Measurements from ENCODE around the gene PALM3.
"Not testable (repeated sequence)": the region's sequence is repeated elsewhere in the genome, so short reads cannot be mapped to it uniquely, and the experiment has no call there.

PALM3 gene

DNA sequence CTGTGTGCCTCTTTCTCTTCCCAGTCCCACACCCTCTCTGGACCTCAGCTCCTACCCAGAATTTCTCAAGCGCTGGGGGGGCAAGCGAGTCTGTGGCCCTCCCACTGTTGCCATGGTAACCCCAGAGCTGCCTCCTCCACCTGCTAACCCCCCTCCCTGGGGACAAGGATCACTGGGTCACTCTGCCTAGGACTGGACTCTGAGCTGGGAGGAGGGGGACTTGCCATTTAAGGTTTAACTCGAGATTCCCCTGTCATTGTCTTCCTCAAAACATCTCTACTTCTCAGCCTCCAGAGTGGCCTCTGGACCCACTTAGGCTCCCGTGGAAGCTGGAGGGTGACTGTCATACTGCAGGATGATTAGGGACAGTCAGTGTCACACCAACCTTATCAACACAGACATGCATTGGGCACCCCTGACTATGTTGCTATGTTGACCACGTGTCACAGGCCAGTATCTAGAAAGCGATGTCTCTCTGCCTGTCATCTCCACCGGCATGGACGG, 2.2 kb downstream of the PALM3 start:
- no peak for DNase-seq (ENCODE audit: low read depth)

DNA sequence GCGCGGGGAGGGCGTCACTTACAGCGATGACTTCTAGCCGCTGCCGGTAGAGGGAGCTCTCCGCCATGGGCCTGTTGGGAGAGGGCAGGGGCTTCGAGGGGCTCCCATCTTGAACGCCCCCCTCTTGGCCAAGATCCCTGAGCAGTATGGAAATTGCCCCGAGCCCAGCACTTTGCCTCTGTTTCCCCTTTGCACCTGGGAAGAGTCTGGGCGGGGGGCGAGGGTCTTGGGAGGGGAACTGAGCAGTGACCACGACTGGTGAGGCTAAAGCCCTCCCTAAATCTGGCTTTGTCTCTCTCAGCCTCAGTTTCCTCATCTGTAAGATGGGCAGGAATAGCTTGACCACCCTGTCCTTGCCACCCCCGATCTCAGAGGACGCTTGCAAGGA, 2.8 kb downstream of the PALM3 start:
- DNase-seq (ENCODE audit: low read depth), result peak; percentile 32

DNA sequence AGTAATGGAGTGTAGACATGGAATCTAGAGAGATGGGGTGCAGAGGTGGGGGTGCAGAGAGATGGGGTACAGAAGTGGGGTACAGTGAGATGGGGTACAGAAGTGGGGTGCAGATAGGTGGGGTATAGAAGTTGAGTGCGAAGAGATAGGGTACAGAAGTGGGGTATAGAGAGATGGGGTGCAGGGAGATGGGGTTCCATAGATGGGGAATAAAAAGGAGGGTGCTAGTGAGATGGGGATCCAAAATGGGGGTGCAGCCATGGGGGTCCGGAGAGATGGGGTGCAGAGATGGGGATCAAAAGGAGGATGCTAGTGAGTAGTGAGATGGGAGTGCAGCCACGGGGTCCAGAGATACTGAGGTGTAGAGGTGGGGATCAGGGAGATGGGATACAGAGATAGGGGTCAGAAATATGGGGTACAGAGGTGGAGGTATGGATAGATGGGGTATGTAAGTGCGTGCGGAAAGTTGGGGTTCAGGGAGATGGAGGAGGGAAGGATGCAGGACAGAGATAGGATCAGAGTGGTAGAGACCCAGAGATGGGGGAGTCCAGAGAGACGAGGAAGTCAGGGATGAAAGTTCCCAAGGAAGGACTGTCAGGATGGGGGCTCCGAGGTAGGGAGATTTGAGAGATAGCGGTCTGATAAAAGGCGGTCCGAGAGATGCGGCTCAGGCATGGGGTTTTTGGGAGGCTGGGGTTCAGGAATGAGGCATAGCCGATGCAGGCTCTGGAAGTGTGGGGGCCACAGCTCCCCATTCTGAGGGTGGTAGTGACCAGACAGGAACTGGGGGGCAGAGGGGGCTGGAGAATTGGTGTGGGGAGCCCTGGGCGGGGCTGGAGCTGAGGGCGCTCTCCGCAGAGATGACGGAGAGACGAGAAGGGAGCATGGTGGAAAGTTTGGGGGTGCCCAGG, 3.4 kb downstream of the PALM3 start:
- DNase-seq (ENCODE audit: low read depth), result no peak

DNA sequence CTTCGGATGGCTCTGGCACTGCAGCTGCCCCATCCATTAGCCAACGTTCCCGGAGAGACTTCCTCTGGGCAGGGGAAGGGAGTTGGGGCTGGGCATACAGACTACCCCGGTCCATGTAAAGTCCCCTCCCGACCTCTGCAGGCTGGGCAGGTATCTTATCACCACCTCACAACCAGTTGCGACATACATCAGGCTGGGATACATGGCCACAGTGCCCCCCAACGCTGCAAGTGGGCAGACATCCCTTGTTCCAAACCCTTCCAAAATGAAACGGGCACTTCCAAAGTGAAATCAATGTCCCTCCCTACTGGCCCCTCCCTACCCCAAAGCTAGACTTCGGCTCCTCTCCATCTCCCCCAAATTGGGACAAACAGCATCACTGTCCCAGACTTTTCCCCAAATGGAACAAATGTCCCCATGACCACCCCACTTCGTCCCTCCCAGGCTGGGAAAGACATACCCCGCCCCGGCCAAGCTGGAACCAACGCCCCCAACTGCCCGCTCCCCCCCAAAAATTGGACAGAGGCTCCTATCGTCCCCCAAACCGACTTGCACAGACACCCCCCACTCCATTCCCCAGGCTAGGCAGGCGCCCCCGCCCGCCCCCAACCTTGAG, 5.0 kb downstream of the PALM3 start:
- no peak for DNase-seq (ENCODE audit: low read depth)

DNA sequence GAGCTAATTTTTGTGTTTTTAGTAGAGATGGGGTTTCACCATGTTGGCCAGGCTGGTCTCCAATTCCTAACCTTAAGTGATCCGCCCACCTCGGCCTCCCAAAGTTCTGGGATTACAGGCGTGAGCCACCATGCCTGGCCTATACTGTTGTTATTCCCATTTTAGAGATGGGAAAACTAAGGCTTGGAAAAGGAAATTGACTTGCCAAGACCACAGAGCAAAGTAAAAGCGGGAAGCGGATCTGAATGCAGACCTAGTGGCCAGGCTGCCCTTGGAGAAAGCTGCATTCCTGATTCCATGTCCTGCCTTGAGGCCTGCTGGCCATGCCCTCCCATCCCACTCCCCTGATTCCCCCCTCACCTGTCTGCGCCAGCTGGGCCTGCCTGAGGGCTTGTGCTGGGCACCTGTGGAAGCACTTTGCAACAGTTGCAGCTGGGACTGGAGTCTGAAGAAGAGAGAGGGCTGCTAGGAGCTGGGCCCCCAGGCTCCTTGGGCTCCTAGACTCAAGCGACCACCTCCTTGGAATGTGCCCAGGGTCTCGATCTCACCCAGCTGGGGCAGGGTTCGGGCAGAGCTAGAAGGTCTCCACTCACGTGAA, 5.7 kb downstream of the PALM3 start:
- DNase-seq (ENCODE audit: low read depth), result no peak

DNA sequence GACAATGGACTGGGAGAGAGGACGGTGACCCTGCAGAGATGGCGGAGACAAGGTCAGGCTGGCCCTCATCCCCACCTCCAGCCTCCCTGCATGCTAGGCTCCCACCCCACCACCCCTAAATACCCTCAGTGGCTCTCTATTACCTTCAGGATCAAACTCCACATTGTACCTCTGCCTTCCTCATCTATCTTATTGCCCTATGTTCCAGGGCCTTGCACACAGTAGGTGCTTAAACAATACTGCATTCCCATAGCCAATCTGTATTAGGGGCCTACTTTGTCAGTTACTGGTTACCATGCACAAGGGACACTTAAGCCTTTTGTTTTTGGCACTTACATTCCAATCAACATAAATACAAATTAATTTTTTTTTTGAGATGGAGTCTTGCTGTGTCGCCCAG, 6.5 kb downstream of the PALM3 start:
- DNase-seq (ENCODE audit: low read depth), result no peak

DNA sequence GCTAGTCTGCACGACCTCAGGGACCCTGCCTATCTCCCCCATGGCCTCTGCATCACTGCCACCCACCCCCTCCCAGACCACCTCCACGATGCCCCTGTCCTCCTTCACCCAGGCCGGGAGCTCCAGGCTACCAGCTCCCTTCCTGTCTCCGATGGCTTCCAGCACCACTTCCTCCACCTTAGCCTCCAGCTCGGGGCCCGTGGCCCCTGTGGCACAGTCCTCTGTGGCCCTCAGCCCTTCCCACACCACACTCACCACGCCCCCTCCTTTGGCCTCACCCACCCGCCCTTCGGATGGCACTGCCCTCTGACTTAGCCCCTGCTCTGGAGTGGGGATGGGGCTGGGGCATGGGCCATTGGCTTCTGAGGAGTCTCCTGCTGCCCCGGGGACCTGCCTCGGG, 7.2 kb downstream of the PALM3 start:
- DNase-seq (ENCODE audit: low read depth), result no peak

DNA sequence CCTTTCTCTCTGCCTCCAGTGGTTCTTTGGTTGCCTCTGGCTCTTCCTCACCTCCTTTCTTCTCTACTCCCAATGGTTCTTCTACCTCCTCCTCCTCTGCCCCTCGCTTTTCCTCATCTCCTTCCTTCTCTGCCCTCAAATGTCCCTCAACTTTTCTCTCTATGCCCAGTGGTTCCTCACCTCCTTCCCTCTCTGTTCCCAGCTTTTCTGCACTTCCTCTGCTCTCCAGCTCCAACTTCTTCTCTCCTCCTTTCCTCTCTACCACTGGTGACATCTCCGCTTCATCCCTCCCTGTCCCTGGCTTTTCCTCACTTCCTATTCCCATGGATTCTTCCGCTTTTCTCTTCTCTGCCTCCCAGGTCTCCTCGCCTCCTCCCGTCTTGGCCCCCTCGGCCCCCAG, 7.8 kb downstream of the PALM3 start:
- DNase-seq (ENCODE audit: low read depth), result no peak

DNA sequence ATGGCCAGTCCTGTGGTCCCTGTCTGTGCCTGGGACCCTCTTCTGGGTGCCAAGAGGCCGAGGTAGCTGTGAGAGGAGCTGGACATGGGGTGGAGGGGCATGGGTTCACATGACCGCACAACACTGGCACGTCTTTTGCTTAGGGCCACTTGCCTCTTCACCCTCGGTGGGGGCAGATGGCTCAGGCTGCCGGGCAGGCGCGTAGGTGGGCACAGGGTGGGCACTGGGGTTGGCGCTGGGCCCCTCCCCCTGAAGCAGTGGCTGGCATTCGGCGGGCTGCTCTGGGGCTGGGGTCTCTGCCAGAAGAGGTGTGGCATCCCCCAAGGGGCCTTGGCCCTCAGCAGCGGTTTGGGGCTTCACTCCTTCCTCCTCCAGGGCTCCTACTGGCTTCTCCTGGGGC, 8.4 kb downstream of the PALM3 start:
- no peak for DNase-seq (ENCODE audit: low read depth)

DNA sequence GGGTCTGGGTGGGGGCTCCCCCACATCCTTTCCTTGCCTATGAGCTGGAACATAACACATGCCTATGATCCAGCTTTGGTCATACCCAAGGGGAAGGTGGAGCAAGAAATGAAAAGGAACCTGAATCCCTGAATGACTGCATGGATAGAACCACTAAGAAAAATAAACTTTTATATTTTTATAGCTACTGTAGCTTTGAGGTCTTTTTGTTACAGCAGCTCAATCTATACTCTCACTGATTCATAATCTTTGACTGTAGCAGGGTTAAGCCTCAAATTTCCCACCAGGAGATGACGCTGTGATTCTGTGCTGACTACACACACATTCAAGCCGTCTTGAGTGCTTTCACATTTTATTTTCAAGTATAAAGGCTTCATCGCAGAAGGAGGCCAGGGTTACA, 8.8 kb downstream of the PALM3 start:
- no peak for DNase-seq (ENCODE audit: low read depth)

DNA sequence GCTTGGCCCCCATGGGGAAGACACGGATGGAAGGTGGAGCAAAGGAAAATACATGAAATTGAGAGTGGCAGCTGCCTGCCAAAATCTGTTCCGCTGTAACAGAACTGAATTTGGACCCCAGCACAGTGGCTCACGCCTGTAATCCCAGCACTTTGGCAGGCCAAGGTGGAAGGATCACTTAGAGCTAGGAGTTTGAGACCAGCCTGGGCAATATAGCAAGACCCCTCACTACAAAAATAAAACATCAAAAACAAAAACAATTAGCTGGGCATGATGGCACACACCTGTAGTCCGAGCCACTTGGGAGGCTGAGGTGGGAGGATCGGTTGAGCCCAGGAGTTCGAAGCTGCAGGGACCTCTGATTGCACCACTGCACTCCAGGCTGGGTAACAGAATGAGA, 9.4 kb downstream of the PALM3 start:
- no peak for DNase-seq (ENCODE audit: low read depth)

DNA sequence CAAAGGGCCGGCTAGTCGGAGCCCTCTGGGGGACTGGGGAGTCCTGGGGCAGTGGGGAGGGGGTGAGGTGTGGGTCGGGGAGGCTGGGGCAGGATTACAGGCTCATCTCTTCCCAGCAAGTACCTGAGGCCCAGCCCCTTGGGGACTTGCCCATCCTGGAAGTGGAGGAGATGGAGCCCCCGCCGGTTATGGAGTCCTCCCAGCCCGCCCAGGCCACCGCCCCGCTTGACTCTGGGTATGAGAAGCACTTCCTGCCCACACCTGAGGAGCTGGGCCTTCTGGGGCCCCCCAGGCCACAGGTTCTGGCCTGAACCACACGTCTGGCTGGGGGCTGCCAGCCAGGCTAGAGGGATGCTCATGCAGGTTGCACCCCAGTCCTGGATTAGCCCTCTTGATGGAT, 9.9 kb downstream of the PALM3 start:
- DNase-seq (ENCODE audit: low read depth), result no peak

DNA sequence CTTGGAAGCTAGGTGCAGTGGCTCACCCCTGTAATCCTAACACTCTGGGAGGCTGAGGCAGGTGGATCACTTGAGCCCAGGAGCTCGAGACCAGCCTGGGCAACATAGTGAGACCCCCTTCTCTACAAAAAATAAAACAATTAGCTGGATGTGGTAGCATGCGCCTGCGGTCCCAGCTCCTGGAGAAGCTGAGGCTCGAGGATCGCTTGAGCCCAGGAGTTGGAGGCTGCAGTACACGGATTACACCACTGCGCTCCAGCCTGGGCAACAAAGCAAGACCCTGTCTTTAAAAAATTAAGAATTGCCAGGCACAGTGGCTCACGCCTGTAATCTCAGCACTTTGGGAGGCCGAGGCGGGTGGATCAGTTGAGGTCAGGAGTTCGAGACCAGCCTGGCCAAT, 10.9 kb downstream of the PALM3 start:
- DNase-seq (ENCODE audit: low read depth), result not testable (repeated sequence)

DNA sequence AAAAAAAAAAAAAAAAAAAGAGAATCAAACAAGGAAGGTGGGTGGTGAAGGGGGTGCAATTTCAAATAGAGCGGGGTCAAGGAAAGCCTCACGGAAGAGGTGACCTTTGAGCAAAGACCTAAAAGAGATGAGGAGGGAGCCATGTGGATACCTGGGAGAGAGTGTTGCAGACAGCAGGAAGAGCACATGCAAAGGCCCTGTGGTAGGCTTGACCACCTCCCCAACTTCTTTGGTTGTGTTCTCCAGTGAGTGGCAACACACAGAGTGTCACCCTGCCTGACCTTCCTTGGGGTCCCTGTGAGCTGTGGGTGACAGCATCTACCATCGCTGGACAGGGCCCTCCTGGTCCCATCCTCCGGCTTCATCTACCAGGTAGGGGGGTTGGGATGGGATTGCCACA, 11.4 kb downstream of the PALM3 start:
- DNase-seq (ENCODE audit: low read depth), result no peak

DNA sequence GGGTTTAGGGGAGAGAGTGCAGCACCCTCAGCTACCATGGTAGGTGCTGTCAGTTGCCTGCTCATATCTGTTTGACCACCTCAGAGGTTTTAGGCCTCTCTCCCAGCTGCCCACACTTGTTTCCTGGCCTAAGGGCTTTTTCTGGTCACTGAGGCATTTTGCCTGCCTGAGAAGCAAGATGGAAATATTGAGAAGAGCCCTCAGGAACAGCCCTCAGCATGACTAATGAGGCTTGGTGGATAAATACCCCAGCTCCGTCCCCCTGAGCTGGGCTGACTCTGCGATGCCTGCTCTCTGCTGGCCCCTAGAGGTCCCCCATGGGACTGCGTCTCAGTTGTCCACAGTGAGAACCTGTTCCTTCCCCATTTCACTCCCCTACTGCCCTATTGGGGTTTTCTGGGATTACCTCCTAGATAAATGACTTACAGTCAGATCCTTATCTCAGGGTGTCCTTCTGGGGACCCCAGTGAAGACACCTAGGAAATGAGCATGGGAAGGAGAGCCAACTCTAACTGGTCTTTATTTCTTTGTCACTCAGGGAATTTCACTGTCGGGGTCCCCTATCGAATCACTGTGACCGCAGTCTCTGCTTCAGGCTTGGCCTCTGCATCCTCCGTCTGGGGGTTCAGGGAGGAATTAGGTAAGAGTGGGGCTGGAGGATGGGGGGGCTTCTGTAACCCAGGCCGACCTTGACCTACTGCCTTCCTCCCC, 13.3 kb downstream of the PALM3 start:
- DNase-seq (ENCODE audit: low read depth), result peak; percentile 73

DNA sequence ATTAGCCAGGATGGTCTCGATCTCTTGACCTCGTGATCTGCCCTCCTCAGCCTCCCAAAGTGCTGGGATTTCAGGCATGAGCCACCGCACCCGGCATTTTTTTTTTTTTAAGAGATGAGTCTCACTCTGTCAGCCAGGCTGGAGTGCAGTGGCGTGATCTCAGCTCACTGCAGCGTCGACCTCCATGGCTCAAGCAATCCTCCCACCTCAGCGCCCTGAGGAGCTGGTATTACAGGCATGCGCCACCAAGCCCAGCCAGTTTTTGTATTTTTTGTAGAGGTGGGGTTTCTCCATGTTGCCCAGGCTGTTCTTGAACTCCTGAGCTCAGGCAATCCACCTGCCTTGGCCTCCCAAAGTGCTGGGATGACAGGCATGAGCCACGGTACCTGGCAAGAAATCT, 14.0 kb downstream of the PALM3 start:
- not testable (repeated sequence) for DNase-seq (ENCODE audit: low read depth)

DNA sequence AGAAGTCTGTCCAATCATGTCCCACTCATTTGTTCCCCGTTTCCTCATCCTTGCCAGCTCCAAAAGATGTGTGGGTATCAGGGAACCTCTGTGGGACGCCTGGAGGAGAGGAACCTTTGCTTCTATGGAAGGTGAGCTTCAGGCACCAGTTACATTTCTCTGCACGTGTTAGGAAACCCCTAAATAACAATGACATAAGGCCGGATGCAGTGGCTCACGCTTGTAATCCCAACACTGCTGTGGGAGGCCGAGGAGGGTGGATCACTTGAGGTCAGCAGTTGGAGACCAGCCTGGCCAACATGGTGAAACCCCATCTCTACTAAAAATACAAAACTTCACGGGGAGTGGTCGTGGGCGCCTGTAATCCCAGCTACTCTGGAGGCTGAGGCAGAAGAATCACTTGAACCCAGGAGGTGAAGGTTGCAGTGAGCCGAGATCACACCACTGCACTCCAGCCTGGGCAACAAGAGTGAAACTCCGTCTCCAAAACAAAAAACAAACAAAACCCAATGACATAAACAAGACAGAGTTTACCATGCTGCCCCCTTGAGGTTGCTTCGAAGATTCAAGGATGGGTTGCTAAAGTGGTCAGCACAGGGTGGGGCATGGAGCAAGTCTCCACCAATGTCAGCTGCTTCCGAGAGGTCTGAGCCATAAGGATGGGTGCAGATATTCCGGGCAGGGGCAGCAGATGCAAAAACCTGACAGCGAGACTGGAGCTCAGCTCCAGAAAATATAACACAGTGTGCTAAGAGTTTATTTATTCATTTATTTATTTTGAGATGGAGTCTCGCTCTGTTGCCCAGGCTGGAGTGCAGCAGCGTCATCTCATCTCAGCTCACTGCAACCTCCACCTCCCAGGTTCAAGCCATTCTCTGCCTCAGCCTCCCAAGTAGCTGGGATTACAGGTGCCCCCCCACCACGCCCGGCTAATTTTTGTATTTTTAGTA, 18.9 kb downstream of the PALM3 start:
- DNase-seq (ENCODE audit: low read depth), result not testable (repeated sequence)

DNA sequence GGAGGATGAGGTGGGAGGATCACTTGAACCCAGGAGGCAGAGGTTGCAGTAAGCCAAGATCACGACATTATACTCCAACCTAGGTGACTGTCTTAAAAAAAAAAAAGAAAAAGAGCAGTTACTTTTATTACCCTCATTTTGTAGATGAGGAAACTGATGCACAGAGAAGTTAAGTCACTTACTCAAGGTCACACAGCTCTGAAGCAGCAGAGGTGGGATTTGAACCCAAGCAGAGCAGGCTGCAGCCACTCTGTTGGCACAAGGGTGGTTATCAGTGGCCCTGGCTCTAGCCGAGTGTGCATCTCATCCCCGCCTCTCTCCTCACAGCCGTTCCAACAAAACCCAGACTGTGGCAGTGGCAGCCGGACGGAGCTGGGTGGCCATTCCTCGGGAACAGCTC, 22.7 kb downstream of the PALM3 start:
- DNase-seq (ENCODE audit: low read depth), result no peak

DNA sequence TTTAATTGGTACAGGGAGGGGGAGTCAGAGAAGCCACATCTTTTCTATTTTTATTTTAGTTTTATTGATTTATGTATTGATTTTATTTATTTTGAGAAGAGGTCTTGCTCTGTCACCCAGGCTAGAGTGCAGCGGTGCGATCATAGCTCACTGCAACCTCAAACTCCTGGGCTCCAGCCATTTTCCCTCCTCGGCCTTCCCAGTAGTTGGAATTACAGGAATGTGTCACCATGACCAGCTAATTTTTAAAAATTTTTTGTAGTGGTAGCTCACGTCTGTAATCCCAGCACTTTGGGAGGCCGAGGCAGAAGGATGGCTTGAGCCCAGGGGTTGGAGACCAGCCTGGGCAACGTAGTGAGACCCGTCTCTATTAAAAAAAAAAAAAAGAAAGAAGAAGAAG, 26.2 kb downstream of the PALM3 start:
- DNase-seq (ENCODE audit: low read depth), result no peak

DNA sequence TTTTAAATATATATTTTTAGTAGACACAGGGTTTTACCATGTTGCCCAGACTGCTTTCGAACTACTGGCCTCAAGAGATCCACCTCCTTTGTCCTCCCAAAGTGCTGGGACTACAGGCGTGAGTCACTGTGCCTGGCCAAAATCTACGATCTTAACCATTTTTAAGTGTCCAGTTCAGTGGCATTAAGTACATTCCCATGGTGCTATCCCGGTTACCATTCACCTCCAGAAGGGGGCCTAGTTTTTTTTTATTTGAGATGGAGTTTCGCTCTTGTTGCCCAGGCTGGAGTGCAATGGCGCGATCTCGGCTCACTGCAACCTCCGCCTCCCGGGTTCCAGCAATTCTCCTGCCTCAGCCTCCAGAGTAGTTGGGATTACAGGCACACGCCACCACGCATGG, 26.7 kb downstream of the PALM3 start:
- DNase-seq (ENCODE audit: low read depth), result not testable (repeated sequence)

DNA sequence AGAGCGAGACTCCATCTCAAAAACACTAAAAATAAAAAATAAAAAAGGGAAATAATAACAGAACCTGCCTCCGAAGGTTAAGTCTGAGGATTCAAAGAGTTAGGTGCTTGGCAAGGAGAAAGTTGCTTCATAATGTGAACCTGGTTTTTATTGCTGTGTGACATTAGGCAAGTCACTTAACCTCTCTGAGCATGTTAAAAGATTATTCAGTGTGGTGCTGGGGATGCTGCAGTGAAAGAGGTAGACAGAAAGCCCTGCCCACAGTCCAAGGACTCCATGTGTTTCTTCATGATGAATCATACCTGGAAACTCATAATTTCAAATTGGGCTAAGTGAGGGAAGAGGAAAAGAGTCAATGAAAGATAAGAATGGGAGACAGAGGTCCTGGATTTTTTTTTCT, 27.9 kb downstream of the PALM3 start:
- no peak for DNase-seq (ENCODE audit: low read depth)
